ENCODE results near the gene LAMP2. TPM values are rescaled to one million over a fixed set of nuclear protein-coding genes. Genes with fewer than 3 reads are reported as not detected.

LAMP2 gene
- total and polyA plus RNA-seq, 9 of the 15 experiments (the other 6 are each of a cell fraction or from before 2014, with no cell fraction given) = 22.3 to 77.7 (median 48.6) TPM

GRCh38 chrX:120468825-120469525, at the start of gene LAMP2 (continued):
- TF ChIP-seq HNRNPL (IDR thresholded peaks at IDR 0.05; ENCODE audit: low read depth, low read length) = no peak
- no peak for TF ChIP-seq HES1 (IDR thresholded peaks at IDR 0.05; ENCODE audit: low read depth)
- TF ChIP-seq RAD21 (CRISPR knock-in tag; conservative IDR thresholded peaks at IDR 0.05 in 1 of 2, IDR thresholded peaks at IDR 0.05 in 1 of 2) = 0 out of 4 replicates have a peak, but pooled peaks of 1 of the 2 experiments have one; percentile 2
- no peak for TF ChIP-seq EZH2 (IDR thresholded peaks at IDR 0.05; ENCODE audit: borderline replicate concordance, low read depth, low read length)
- TF ChIP-seq SPI1 (IDR thresholded peaks at IDR 0.05; ENCODE audit: borderline replicate concordance, low read depth, low read length) = no peak
- no peak for TF ChIP-seq ZNF133 (CRISPR knock-in tag; IDR thresholded peaks at IDR 0.05)
- TF ChIP-seq CBFA2T2 (conservative IDR thresholded peaks at IDR 0.05) = no peak
- TF ChIP-seq CREM (IDR thresholded peaks at IDR 0.05; ENCODE audit: low read depth) = peak; percentile 69
- no peak for TF ChIP-seq MCM5 (IDR thresholded peaks at IDR 0.05; ENCODE audit: low read depth)
- TF ChIP-seq THRB (CRISPR knock-in tag; conservative IDR thresholded peaks at IDR 0.05) = no peak
- TF ChIP-seq, protein P1, sequence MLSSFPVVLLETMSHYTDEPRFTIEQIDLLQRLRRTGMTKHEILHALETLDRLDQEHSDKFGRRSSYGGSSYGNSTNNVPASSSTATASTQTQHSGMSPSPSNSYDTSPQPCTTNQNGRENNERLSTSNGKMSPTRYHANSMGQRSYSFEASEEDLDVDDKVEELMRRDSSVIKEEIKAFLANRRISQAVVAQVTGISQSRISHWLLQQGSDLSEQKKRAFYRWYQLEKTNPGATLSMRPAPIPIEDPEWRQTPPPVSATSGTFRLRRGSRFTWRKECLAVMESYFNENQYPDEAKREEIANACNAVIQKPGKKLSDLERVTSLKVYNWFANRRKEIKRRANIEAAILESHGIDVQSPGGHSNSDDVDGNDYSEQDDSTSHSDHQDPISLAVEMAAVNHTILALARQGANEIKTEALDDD (IDR thresholded peaks at IDR 0.05) = peak; percentile 53; the same call in 1 of the 2 replicates
- TF ChIP-seq SRSF3 (IDR thresholded peaks at IDR 0.05; ENCODE audit: insufficient read depth, low read length) = no peak
- TF ChIP-seq RBM34 (IDR thresholded peaks at IDR 0.05; ENCODE audit: borderline replicate concordance, insufficient read depth, low read length) = no peak
- no peak for TF ChIP-seq NFIC (IDR thresholded peaks at IDR 0.05)
- no peak for TF ChIP-seq ZNF696 (CRISPR knock-in tag; conservative IDR thresholded peaks at IDR 0.05)
- TF ChIP-seq BRD9 (IDR thresholded peaks at IDR 0.05; ENCODE audit: low read depth, partially characterized antibody) = no peak
- TF ChIP-seq MCM7 (IDR thresholded peaks at IDR 0.05) = no peak
- TF ChIP-seq STAT5B (CRISPR knock-in tag; IDR thresholded peaks at IDR 0.05) = no peak
- no peak for TF ChIP-seq TCF15 (CRISPR knock-in tag; IDR thresholded peaks at IDR 0.05)
- TF ChIP-seq BMI1 (IDR thresholded peaks at IDR 0.05; ENCODE audit: low read length) = no peak
- TF ChIP-seq NFE2 (IDR thresholded peaks at IDR 0.05; ENCODE audit: low read depth) = no peak
- TF ChIP-seq HNRNPUL1 (IDR thresholded peaks at IDR 0.05; ENCODE audit: low read length) = no peak
- no peak for TF ChIP-seq SAP30 (IDR thresholded peaks at IDR 0.05; ENCODE audit: borderline replicate concordance, insufficient read depth, low read depth, low read length, poor library complexity, severe bottlenecking)
- no peak for TF ChIP-seq SAFB (IDR thresholded peaks at IDR 0.05; ENCODE audit: borderline replicate concordance, low read depth, low read length)
- no peak for TF ChIP-seq POLR3A (IDR thresholded peaks at IDR 0.05; ENCODE audit: borderline replicate concordance, extremely low read depth, insufficient read depth, insufficient read length)
- TF ChIP-seq CBX1 (IDR thresholded peaks at IDR 0.05; ENCODE audit: low read depth) = no peak
- TF ChIP-seq EHMT2 (IDR thresholded peaks at IDR 0.05) = no peak
- TF ChIP-seq NCOA6 (IDR thresholded peaks at IDR 0.05) = no peak

Measured in K562 (cell line).